ENCODE data around the gene ABCA7. TPM values are rescaled to one million over a fixed set of nuclear protein-coding genes. Genes with fewer than 3 reads are reported as not detected.

Gene ABCA7
- total RNA-seq, 1 donor from 2014 or later, result 2.0 TPM

DNA sequence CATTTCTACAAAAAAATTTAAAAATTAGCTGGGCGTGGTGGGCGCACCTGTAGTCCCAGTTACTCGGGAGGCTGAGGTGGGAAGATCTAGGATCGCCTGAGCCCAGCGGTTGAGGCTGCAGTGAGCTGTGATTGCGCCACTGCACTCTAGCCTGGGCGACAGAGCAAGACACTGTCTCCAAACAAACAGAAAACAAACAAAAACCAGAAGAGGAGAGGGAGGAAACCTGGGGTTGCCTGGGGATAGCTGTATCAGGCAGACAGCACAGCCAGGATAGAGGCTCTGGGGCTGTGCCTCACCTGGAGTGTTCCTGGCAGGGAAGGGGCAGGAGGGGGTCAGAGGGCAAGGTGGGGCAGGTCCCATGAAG, 57.9 kb downstream of the ABCA7 start:
- FAIRE-seq (no peak), DNase-seq (ENCODE audit: low spot score in 2 of 2) (no peak)

DNA sequence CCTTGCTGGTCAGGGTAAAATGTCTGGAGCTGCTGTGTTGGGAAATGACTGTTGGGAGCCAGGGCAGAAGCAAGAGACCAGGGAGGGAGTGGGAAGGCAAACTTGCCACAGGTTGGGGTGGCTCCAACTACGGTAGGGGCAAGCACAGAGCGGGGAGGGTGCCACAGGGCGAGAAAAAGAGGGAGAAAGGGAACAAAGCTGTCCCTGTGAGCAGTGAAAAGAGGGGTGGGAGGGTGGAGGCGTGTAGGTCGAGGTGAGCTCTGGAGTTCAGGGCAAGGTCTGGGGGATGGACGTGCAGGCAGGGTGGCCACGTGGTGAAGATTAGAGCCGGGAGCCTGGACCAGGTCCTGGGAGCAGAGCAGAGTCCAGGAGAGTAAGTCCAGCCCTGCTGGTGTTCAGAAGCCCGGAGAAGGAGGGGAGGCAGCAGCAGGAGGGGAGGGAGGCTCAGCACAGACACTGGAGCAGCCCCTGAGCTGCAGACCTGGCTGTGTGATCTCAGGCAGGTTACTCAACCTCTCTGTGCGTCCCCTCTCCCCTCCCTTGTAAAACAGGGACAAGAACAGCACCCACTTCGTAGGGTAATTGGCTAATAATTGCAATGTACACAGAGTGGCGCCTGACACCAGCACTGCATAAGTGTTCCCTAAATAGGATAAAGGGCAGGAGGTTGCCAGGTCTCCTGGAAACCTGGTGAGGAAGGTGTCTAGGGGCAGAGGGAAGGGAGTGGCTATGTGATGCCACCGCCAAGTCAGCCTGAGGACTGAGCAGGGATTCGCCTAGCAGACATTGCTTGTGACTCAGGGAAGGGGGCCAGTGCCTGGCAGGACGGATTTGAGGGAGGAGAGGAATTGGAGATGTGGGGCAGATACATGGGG, 58.5 kb downstream of the ABCA7 start:
- FAIRE-seq (no peak), DNase-seq (ENCODE audit: low spot score in 2 of 2) (no peak)

DNA sequence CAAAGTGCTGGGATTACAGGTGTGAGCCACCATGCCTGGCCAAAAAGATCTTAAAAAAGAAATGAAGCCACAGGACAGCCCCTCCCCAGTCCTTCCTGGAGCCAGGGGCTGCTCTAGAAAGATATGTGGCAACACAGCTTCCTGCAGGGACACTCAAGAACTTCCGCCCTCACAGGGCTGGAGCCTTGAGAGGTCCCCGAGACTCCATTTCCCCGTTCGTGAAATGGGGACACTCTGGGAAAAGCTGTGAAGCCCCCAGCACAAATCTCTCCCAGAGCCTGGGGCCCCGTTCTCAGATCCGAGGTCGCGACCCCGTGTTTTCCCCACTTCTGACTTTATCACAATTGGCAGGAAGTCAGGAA, 61.4 kb downstream of the ABCA7 start:
- FAIRE-seq (no peak), DNase-seq (ENCODE audit: low spot score in 2 of 2) (no peak)

DNA sequence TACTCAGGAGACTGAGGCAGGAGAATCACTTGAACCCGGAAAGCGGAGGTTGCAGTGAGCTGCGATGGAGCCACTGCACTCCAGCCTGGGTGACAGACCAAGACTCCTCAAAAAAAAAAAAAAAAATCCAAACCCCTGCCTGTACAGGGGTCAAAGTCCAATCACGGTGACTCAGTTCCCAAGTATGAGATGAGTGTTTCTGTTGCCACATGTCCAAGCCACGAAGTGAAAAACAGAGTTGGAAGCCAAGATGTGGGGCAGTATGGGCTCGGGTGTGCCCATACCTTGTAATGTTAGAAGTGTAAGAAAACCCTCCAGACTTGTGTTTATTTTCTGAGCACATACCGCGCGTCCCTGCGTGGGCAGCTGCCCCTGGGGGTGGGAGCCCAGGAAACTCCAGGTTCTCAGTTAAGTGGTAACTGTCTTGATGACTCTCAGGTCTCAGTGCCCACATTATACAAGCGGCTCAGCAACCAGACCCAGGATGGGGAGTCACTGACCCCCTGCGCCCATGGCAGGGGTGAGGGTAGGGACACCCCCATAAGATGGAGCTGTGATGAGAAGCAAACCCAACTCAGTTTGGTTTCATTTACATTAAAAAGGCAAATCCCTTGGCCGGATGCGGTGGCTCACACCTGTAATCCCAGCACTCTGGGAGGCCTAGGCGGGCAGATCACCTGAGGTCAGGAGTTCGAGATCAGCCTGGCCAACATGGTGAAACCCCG, 62.7 kb downstream of the ABCA7 start:
- no peak for FAIRE-seq
- no peak for DNase-seq (ENCODE audit: low spot score in 2 of 2)

DNA sequence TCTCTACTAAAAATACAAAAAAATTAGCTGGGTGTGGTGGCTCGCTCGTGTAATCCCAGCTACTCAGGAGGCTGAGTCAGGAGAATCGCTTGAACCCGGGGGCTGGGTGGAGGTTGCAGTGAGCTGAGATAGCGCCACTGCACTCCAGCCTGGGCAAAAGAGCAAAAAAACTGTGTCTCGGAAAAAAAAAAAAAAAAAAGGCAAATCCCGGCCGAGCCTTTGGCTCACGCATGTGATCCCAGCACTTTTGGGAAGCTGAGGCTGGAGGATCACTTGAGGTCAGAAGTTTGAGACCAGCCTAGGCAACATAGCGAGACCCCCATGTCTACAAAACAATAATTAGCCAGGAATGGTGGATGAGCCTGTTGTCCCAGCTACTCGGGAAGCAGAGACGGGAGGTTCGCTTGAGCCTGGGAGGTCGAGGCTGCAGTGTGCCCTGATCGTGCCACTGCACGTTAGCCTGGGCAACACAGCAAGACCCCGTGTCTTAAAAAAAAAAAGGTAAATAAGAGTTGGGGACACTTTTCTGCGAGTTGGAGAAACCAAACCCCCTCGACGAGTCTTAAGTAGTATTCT, 63.3 kb downstream of the ABCA7 start:
- no peak for FAIRE-seq
- DNase-seq (ENCODE audit: low spot score in 2 of 2), result no peak

- FAIRE-seq (peak; percentile 66), DNase-seq (ENCODE audit: low spot score in 2 of 2) (peak; percentile 100)
Measured at GRCh38 chr19:1103708-1104310, 63.9 kb downstream of the ABCA7 start, which contains the start of gene GPX4. Gene GPX4, plus strand, starts transcription at chr19:1103994. Its CDS starts 50 bp downstream, at chr19:1104044.

DNA sequence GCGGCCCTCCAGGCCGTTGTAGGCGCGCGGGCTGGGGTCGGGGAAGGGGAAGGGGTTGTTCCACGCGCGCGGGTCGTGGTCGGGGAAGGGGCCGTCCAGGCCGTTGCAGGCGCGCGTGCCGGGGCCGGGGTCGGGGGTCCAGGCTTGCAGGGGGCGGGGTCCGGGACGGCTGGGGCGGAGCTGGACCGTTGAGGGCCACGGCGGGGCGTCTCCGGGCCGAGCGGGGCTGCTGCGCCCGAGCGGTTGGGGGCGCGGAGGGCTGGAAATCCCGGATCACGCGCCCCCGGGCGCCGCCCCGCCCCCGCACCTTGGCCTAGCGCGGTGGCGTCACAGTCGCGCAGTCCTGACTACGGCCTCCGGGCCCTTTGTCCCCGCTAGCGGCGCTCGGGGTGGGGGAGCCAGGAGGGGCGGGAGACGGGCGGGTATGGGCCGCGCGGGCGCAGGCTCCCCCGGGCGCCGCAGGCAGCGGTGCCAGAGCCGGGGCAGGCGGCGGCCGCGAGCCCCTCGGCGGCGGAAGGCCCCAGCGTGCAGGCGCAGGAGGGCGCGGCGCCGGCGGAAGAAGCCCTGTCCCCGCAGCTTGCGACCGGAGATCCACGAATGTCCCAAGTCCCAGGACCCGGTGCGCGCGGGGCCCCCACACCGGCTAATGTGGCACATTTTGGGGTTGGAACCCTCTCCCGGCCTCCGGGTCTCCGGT, 64.6 kb downstream of the ABCA7 start:
- DNase-seq (ENCODE audit: low spot score in 2 of 2) (peak; percentile 91 to 93), FAIRE-seq (no peak)

GRCh38 chr19:1105008-1105872, 65.3 kb downstream of the ABCA7 start:
- DNase-seq (ENCODE audit: low spot score in 2 of 2) (peak; percentile 68 to 71), FAIRE-seq (no peak)

- DNase-seq (ENCODE audit: low spot score in 2 of 2) (no peak), FAIRE-seq (no peak)
Measured at GRCh38 chr19:1105873-1106840, 66.2 kb downstream of the ABCA7 start.

- FAIRE-seq (no peak), DNase-seq (ENCODE audit: low spot score in 2 of 2) (no peak)
Measured at GRCh38 chr19:1106841-1107660, 67.1 kb downstream of the ABCA7 start.

DNA sequence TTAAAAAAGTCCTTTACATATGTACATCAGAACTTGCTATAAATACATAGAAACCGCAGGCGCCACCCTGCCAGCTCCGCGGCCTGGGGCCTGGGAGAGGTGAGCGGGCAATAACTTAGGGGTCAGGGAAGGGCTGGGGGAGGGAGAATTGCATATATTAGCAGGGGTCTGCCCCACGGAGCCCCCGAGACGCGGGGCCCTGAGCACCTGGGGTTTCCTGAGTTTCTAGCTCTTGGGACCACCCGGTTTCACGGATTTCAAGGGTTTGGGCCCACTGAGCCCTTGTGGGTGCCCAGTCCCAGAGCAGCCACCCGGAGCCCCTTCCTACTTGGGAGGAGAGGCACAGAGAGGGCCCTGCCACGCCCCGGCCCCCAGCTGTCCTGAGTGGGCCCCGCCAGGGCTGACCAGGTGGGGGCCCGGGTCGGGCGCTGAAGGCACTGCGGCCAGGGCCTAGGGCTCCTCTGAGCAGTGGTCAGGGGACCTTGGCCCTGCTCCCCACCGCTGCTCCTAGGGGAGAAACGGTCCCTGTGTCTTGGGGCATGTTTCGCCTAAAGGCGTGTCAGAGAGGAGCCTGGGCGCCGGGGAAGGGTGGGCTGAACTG, 67.9 kb downstream of the ABCA7 start:
- FAIRE-seq, result no peak
- no peak for DNase-seq (ENCODE audit: low spot score in 2 of 2)

DNA sequence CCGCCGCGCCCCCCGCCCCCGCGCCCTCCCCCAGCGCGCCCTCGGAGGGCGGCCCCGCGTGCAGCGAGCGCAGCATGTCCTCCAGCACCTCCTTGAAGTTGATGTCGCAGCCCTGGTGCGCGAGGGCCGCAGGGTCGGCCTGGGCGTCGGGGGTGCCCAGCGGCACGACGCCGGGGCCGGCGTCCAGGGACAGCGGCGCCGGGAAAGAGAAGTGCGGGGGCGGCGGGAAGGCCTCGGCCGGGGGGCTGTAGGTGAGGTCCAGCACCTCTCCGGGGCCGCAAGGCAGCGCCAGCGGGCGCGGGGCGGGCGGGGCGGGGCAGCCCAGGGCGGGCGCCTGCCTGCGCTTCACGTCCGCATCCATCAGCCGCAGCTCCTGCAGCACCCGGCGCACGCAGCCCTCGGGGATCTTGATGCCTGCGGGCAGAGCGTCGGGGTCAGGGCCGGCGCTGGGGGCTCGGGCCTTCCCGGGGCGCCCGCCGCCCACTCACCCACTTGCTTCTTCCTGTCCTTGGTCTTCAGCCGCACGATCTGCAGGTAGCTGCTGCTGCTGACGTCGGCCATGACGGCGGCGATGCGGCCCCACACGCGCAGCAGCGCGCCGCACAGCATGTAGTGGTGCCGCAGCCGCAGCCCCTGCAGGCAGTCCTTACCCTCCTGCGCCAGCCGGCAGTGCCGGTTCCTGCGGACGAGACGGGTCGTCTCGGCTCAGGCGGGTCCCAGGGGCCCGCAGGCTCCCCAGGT, 68.6 kb downstream of the ABCA7 start:
- no peak for FAIRE-seq

DNA sequence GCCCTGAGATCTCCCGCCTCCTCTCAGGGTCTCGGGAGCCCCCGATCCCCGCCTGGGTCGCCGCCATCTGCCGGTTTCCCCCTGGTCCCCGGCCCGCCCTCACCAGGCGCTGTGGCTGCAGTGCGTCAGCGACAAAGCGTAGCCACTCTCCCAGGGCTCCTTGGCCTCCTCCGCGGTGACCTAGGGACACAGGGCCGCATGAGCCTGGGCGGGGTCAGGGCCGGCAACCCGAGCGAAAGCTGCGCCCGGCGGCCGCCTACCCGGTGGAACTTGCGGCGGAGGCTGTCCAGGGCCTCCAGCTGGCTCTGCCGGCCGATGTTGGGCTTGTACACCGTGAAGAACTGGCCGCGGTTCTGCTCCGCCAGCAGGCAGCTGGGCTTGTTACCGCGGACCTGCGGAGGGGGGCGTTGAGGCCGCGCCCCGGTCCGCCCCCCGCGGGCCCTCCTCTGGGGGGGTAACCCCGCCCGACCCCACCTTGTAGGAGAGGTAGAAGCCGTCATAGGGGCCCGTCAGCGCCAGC, 69.2 kb downstream of the ABCA7 start:
- FAIRE-seq, result no peak
- DNase-seq (ENCODE audit: low spot score in 2 of 2), result no peak

More for the DNA sequence above, 68.6 kb downstream of the ABCA7 start:
- DNase-seq (ENCODE audit: low spot score in 2 of 2), result no peak

- no peak for FAIRE-seq
- DNase-seq (ENCODE audit: low spot score in 2 of 2), result no peak
Measured at GRCh38 chr19:1109697-1110671, 70.1 kb downstream of the ABCA7 start.
